GM23338 (cell line): ENCODE data around the gene KCNAB1.

ENCODE experiments used
- CREB1 ChIP-seq: fragments of 250-450 bp; sonication (Bioruptor Pico); IDR thresholded peaks from 2 replicates; pipeline ENCODE4 v1.5.0; 2020; ENCODE audit warnings: low read depth, mild to moderate bottlenecking, moderate library complexity
- EZH2 ChIP-seq: fragments of 200-600 bp; sonication (generic); IDR thresholded peaks from one replicate; pipeline ENCODE4 v1.8.0; 2017; ENCODE audit warnings: antibody characterized with exemption, mild to moderate bottlenecking, low read depth; ENCODE audit not compliant: unreplicated experiment
- NANOG ChIP-seq: IDR thresholded peaks from 2 replicates; pipeline ENCODE4 v1.6.1; 2016; ENCODE audit warnings: antibody characterized with exemption, borderline replicate concordance
- POLR2AphosphoS5 ChIP-seq: IDR thresholded peaks from 2 replicates; pipeline ENCODE4 v1.6.1; 2016; ENCODE audit warnings: antibody characterized with exemption, low read depth
- TF ChIP-seq, protein P1 (sequence below), 2 experiments: fragments of 200-600 bp in 1 of 2; sonication (generic) in 1 of 2; conservative IDR thresholded peaks; 2 replicates each; pipeline versions ENCODE4 v1.5.1 to v1.6.1; 2016 to 2017; ENCODE audit warnings: antibody characterized with exemption in 2 of 2, low read depth in 2 of 2, mild to moderate bottlenecking in 2 of 2, moderate library complexity in 1 of 2
- TF ChIP-seq, protein P2 (sequence below): IDR thresholded peaks from one replicate; pipeline ENCODE4 v1.6.1; 2018; ENCODE audit warnings: antibody characterized with exemption; ENCODE audit not compliant: unreplicated experiment

DNA sequence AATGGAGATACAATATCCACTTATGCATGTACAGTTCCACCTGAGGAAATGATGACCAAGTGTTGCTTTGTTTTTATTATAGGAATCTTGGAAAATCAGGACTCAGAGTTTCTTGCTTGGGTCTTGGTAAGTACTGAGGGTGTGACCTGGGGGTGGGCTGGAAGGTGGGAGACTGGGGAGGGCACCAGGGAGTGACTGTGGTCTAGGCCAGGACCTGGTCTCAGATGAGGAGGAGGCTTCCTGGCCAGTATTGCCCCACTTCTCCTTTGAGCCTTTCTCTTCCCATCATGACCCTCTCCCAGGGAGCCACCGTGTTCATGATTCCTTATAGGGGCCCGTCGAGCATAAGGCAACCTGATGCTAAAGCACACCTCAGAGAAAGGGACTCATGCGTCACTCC lies 301.2 kb downstream of the KCNAB1 start:
- TF ChIP-seq, protein P1, sequence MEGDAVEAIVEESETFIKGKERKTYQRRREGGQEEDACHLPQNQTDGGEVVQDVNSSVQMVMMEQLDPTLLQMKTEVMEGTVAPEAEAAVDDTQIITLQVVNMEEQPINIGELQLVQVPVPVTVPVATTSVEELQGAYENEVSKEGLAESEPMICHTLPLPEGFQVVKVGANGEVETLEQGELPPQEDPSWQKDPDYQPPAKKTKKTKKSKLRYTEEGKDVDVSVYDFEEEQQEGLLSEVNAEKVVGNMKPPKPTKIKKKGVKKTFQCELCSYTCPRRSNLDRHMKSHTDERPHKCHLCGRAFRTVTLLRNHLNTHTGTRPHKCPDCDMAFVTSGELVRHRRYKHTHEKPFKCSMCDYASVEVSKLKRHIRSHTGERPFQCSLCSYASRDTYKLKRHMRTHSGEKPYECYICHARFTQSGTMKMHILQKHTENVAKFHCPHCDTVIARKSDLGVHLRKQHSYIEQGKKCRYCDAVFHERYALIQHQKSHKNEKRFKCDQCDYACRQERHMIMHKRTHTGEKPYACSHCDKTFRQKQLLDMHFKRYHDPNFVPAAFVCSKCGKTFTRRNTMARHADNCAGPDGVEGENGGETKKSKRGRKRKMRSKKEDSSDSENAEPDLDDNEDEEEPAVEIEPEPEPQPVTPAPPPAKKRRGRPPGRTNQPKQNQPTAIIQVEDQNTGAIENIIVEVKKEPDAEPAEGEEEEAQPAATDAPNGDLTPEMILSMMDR (conservative IDR thresholded peaks at IDR 0.05; ENCODE audit: low read depth in 2 of 2): no peak
- TF ChIP-seq EZH2 (no peak), POLR2AphosphoS5 (no peak), NANOG (no peak), CREB1 (CRISPR knock-in tag) (no peak)
- TF ChIP-seq, protein P2, sequence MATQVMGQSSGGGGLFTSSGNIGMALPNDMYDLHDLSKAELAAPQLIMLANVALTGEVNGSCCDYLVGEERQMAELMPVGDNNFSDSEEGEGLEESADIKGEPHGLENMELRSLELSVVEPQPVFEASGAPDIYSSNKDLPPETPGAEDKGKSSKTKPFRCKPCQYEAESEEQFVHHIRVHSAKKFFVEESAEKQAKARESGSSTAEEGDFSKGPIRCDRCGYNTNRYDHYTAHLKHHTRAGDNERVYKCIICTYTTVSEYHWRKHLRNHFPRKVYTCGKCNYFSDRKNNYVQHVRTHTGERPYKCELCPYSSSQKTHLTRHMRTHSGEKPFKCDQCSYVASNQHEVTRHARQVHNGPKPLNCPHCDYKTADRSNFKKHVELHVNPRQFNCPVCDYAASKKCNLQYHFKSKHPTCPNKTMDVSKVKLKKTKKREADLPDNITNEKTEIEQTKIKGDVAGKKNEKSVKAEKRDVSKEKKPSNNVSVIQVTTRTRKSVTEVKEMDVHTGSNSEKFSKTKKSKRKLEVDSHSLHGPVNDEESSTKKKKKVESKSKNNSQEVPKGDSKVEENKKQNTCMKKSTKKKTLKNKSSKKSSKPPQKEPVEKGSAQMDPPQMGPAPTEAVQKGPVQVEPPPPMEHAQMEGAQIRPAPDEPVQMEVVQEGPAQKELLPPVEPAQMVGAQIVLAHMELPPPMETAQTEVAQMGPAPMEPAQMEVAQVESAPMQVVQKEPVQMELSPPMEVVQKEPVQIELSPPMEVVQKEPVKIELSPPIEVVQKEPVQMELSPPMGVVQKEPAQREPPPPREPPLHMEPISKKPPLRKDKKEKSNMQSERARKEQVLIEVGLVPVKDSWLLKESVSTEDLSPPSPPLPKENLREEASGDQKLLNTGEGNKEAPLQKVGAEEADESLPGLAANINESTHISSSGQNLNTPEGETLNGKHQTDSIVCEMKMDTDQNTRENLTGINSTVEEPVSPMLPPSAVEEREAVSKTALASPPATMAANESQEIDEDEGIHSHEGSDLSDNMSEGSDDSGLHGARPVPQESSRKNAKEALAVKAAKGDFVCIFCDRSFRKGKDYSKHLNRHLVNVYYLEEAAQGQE: no peak
